WTC11 (cell line): Measurements from ENCODE around the gene FNIP2. TPM values are rescaled to one million over a fixed set of nuclear protein-coding genes. Genes with fewer than 3 reads are reported as not detected.

Experiments
- ATAC-seq: fragments of 200-7000 bp; cut with Tn5 transposase; 2 replicates; pipeline ENCODE4 v1.10.0; 2021; ENCODE audit warnings: mild to moderate bottlenecking, moderate library complexity
- CTCF ChIA-PET: fragments of 300-600 bp; sonication (Branson Sonifier 250); formaldehyde crosslinking; loops from one replicate; lab custom pipeline; 2021; ENCODE audit warnings: antibody characterized with exemption; lab: Charles Lee
- POLR2A ChIA-PET: fragments of 350-600 bp; sonication (Branson Sonifier 250); formaldehyde crosslinking; loops from one replicate; lab custom pipeline; 2021; ENCODE audit warnings: antibody characterized with exemption; lab: Charles Lee
- DNase-seq: peaks from one replicate; pipeline ENCODE4 v3.0.0; 2021; ENCODE audit warnings: low spot score
- H3K27ac Mint-ChIP-seq: 2 replicates; pipeline ENCODE4 v1.8.0; 2021; ENCODE audit warnings: mixed read lengths
- H3K27me3 Mint-ChIP-seq: 2 replicates; pipeline ENCODE4 v1.8.0; 2021; ENCODE audit warnings: low read depth, mild to moderate bottlenecking, moderate library complexity, mixed read lengths
- H3K36me3 Mint-ChIP-seq: 2 replicates; pipeline ENCODE4 v1.8.0; 2021; ENCODE audit warnings: mixed read lengths
- H3K4me1 Mint-ChIP-seq: 2 replicates; pipeline ENCODE4 v1.8.0; 2022; ENCODE audit warnings: mixed read lengths
- H3K4me3 Mint-ChIP-seq: 2 replicates; pipeline ENCODE4 v1.8.0; 2021; ENCODE audit warnings: mild to moderate bottlenecking, moderate library complexity, mixed read lengths
- H3K9me3 Mint-ChIP-seq: 2 replicates; pipeline ENCODE4 v1.8.0; 2021; ENCODE audit warnings: mixed read lengths
- CREM ChIP-seq: sonication (generic); formaldehyde crosslinking; IDR thresholded peaks from 2 replicates; pipeline ENCODE4 v1.8.1; 2022; ENCODE audit warnings: mild to moderate bottlenecking, missing genetic modification reagents, moderate library complexity
- ESRRA ChIP-seq: sonication (generic); formaldehyde crosslinking; IDR thresholded peaks from 2 replicates; pipeline ENCODE4 v1.8.1; 2022; ENCODE audit warnings: mild to moderate bottlenecking, missing genetic modification reagents, borderline replicate concordance
- ETV6 ChIP-seq: sonication (generic); formaldehyde crosslinking; IDR thresholded peaks from 2 replicates; pipeline ENCODE4 v1.8.1; 2022; ENCODE audit warnings: mild to moderate bottlenecking, missing genetic modification reagents
- HMGA2 ChIP-seq: fragments of 250-450 bp; sonication (Bioruptor Pico); IDR thresholded peaks from 2 replicates; pipeline ENCODE4 v1.4.0; 2021; ENCODE audit warnings: mild to moderate bottlenecking, moderate library complexity
- JUN ChIP-seq: sonication (generic); formaldehyde crosslinking; IDR thresholded peaks from 2 replicates; pipeline ENCODE4 v1.8.0; 2023; ENCODE audit warnings: mild to moderate bottlenecking, missing genetic modification reagents
- KAT7 ChIP-seq: sonication (generic); formaldehyde crosslinking; IDR thresholded peaks from 2 replicates; pipeline ENCODE4 v1.8.1; 2023; ENCODE audit warnings: missing genetic modification reagents, mild to moderate bottlenecking, borderline replicate concordance
- NR1H2 ChIP-seq: sonication (generic); formaldehyde crosslinking; IDR thresholded peaks from 2 replicates; pipeline ENCODE4 v1.9.0; 2021; ENCODE audit warnings: mild to moderate bottlenecking, moderate library complexity, missing genetic modification reagents
- OVOL2 ChIP-seq: fragments of 250-450 bp; sonication (Bioruptor Pico); IDR thresholded peaks from 2 replicates; pipeline ENCODE4 v1.9.0; 2021; ENCODE audit warnings: mild to moderate bottlenecking, borderline replicate concordance
- ZBTB21 ChIP-seq: sonication (generic); formaldehyde crosslinking; IDR thresholded peaks from 2 replicates; pipeline ENCODE4 v1.8.1; 2023; ENCODE audit warnings: mild to moderate bottlenecking, missing genetic modification reagents, borderline replicate concordance
- total RNA-seq: library from RNA; stranded (reverse); gene quantifications from 3 replicates; pipeline ENCODE4 v1.2.3, GENCODE V29; 2021
- TF ChIP-seq, protein P1 (sequence below): sonication (generic); formaldehyde crosslinking; IDR thresholded peaks from 2 replicates; pipeline ENCODE4 v1.8.1; 2023; ENCODE audit warnings: mild to moderate bottlenecking, missing genetic modification reagents, borderline replicate concordance
- TF ChIP-seq, protein P2 (sequence below): sonication (generic); formaldehyde crosslinking; IDR thresholded peaks from 2 replicates; pipeline ENCODE4 v1.8.0; 2023; ENCODE audit warnings: mild to moderate bottlenecking, missing genetic modification reagents
- TF ChIP-seq, protein P3 (sequence below): fragments of 200-600 bp; IDR thresholded peaks from 2 replicates; pipeline ENCODE4 v1.8.0; 2022; ENCODE audit warnings: antibody characterized with exemption
- TF ChIP-seq, protein P4 (sequence below): sonication (generic); formaldehyde crosslinking; IDR thresholded peaks from 2 replicates; pipeline ENCODE4 v1.8.1; 2023; ENCODE audit warnings: mild to moderate bottlenecking, moderate library complexity, missing genetic modification reagents

The FNIP2 gene
- total RNA-seq, 1 experiment from 2014 or later: 8.6 TPM

DNA sequence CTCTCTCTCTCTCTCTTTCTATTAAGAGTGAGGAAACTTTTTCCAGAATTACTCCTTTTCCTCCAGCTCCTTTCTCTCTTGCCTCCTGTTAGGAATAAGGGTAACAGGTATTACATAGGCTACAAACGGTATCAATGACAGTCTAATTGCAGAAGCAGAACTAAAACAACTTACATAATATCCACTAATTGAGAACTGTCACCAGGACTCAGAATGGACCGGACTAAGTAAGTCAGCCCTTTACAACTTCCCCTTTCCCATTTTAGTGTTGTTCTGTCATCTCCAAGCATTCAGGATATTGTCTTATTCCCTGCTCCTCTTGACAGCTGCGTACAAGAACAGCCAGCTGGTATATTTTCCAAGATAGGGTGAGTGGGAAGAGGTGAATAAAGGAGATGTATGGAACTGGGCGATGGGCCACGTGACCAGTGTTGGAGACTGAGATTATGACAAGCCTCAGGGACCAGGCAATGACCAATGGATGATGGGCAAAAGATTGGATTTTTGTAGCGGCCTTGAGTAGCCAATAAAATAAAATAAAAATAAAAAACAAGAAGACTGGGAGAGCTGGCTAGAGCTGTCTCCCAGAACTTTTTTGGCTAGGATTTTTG lies 2.3 kb upstream of the FNIP2 start (continued):
- TF ChIP-seq ZBTB21 (CRISPR knock-in tag) (no peak), JUN (CRISPR knock-in tag) (no peak)
- TF ChIP-seq, protein P1, sequence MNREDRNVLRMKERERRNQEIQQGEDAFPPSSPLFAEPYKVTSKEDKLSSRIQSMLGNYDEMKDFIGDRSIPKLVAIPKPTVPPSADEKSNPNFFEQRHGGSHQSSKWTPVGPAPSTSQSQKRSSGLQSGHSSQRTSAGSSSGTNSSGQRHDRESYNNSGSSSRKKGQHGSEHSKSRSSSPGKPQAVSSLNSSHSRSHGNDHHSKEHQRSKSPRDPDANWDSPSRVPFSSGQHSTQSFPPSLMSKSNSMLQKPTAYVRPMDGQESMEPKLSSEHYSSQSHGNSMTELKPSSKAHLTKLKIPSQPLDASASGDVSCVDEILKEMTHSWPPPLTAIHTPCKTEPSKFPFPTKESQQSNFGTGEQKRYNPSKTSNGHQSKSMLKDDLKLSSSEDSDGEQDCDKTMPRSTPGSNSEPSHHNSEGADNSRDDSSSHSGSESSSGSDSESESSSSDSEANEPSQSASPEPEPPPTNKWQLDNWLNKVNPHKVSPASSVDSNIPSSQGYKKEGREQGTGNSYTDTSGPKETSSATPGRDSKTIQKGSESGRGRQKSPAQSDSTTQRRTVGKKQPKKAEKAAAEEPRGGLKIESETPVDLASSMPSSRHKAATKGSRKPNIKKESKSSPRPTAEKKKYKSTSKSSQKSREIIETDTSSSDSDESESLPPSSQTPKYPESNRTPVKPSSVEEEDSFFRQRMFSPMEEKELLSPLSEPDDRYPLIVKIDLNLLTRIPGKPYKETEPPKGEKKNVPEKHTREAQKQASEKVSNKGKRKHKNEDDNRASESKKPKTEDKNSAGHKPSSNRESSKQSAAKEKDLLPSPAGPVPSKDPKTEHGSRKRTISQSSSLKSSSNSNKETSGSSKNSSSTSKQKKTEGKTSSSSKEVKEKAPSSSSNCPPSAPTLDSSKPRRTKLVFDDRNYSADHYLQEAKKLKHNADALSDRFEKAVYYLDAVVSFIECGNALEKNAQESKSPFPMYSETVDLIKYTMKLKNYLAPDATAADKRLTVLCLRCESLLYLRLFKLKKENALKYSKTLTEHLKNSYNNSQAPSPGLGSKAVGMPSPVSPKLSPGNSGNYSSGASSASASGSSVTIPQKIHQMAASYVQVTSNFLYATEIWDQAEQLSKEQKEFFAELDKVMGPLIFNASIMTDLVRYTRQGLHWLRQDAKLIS (CRISPR knock-in tag): no peak

DNA sequence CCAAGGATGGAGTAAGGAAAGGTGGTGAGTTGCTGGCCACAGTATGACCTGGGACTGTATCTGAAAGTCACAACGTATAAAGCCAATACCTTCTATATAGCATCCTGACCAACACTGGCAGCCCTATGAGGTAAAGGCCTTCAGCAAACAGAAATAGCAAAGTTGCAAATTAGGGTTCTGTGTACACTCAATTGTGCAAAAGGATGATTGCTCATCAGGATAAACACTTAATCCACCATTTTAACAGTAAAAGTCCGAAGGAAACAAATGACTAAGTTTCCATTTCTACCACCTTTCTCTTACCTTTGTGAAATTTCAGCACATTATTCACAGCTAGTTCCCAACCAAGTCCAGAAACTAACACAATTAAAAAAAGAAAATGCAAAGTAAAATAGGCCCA lies 1.4 kb upstream of the FNIP2 start:
- no peaks in the 10 kb centered on the region for H3K36me3 Mint-ChIP-seq
- no peaks in the 10 kb centered on the region for H3K9me3 Mint-ChIP-seq
- TF ChIP-seq OVOL2 (CRISPR knock-in tag) (no peak), NR1H2 (CRISPR knock-in tag) (no peak), ESRRA (no peak)
- TF ChIP-seq, protein P2, sequence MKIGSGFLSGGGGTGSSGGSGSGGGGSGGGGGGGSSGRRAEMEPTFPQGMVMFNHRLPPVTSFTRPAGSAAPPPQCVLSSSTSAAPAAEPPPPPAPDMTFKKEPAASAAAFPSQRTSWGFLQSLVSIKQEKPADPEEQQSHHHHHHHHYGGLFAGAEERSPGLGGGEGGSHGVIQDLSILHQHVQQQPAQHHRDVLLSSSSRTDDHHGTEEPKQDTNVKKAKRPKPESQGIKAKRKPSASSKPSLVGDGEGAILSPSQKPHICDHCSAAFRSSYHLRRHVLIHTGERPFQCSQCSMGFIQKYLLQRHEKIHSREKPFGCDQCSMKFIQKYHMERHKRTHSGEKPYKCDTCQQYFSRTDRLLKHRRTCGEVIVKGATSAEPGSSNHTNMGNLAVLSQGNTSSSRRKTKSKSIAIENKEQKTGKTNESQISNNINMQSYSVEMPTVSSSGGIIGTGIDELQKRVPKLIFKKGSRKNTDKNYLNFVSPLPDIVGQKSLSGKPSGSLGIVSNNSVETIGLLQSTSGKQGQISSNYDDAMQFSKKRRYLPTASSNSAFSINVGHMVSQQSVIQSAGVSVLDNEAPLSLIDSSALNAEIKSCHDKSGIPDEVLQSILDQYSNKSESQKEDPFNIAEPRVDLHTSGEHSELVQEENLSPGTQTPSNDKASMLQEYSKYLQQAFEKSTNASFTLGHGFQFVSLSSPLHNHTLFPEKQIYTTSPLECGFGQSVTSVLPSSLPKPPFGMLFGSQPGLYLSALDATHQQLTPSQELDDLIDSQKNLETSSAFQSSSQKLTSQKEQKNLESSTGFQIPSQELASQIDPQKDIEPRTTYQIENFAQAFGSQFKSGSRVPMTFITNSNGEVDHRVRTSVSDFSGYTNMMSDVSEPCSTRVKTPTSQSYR: no peak
- TF ChIP-seq, protein P3, sequence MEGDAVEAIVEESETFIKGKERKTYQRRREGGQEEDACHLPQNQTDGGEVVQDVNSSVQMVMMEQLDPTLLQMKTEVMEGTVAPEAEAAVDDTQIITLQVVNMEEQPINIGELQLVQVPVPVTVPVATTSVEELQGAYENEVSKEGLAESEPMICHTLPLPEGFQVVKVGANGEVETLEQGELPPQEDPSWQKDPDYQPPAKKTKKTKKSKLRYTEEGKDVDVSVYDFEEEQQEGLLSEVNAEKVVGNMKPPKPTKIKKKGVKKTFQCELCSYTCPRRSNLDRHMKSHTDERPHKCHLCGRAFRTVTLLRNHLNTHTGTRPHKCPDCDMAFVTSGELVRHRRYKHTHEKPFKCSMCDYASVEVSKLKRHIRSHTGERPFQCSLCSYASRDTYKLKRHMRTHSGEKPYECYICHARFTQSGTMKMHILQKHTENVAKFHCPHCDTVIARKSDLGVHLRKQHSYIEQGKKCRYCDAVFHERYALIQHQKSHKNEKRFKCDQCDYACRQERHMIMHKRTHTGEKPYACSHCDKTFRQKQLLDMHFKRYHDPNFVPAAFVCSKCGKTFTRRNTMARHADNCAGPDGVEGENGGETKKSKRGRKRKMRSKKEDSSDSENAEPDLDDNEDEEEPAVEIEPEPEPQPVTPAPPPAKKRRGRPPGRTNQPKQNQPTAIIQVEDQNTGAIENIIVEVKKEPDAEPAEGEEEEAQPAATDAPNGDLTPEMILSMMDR: no peak
- no peak for ATAC-seq
- H3K27me3 Mint-ChIP-seq: peaks cover 22% of the 10 kb centered on the region
- peaks cover 29% of the 10 kb centered on the region for H3K4me1 Mint-ChIP-seq
- ChIA-PET POLR2A (no interaction called here), CTCF (no interaction called here)
- no peak overlapping the region for H3K27ac Mint-ChIP-seq
- no peak for DNase-seq
- peak overlapping the region; percentile 72 for H3K4me3 Mint-ChIP-seq

DNA sequence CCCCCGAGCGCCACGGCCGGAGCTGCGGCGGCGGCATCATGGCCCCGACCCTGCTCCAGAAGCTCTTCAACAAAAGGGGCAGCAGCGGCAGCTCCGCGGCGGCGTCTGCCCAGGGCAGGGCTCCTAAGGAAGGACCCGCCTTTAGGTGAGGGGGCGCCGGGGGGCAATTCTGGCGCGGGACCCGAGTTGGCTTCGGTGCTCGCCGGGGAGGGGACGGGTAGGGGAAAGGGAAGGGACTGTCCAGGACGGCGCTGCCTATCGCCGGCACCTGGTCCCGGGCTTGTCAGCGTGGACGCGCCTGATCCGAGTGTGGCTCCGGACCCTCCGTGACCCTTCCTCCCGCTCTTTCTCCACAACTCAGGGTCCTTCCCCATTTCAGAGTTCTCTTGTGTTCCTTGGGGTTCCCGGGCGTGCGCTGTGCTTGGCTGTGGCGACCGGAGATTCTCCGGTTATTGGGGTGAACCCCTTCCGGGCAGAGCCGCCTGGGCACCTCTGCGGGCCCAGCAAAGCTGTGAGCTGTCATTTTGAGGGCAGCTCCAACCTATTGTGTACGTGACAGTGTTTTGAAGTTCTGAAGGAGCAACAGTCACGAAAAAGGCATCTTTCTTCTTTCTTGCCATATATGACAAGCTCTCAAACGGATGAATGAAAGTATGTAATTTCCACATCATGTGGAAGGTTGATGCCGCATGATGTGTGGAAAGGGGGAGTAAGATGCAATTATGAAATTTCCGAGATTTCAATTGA lies 522 bp downstream of the FNIP2 start:
- peak; percentile 59 for DNase-seq
- TF ChIP-seq, protein P1 (CRISPR knock-in tag): no peak
- TF ChIP-seq ZBTB21 (CRISPR knock-in tag): no peak
- TF ChIP-seq KAT7 (CRISPR knock-in tag): peak; percentile 21; the same call in 1 of the 2 replicates
- TF ChIP-seq CREM (CRISPR knock-in tag): 0 out of 2 replicates have a peak, but pooled peaks have one; percentile 2
- TF ChIP-seq ETV6: peak; percentile 38; the same call in 1 of the 2 replicates
- TF ChIP-seq, protein P4, sequence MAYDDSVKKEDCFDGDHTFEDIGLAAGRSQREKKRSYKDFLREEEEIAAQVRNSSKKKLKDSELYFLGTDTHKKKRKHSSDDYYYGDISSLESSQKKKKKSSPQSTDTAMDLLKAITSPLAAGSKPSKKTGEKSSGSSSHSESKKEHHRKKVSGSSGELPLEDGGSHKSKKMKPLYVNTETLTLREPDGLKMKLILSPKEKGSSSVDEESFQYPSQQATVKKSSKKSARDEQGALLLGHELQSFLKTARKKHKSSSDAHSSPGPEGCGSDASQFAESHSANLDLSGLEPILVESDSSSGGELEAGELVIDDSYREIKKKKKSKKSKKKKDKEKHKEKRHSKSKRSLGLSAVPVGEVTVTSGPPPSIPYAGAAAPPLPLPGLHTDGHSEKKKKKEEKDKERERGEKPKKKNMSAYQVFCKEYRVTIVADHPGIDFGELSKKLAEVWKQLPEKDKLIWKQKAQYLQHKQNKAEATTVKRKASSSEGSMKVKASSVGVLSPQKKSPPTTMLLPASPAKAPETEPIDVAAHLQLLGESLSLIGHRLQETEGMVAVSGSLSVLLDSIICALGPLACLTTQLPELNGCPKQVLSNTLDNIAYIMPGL (CRISPR knock-in tag): peak; percentile 60; the same call in 1 of the 2 replicates
- TF ChIP-seq HMGA2 (CRISPR knock-in tag): no peak

More for the DNA sequence above, 522 bp downstream of the FNIP2 start:
- POLR2A ChIA-PET: no interaction called here
- H3K4me1 Mint-ChIP-seq: peaks cover 29% of the 10 kb centered on the region
- ATAC-seq: peak; percentile 64
- no peaks in the 10 kb centered on the region for H3K36me3 Mint-ChIP-seq
- H3K9me3 Mint-ChIP-seq: no peaks in the 10 kb centered on the region
- H3K27ac Mint-ChIP-seq: peak overlapping the region; percentile 58; the same call in 1 of the 2 replicates
- H3K4me3 Mint-ChIP-seq: peak overlapping the region; percentile 98
- H3K27me3 Mint-ChIP-seq: peaks cover 22% of the 10 kb centered on the region
- CTCF ChIA-PET: no interaction called here
